Measurements from ENCODE around the gene GPC6. TPM values are rescaled to one million over a fixed set of nuclear protein-coding genes. Genes with fewer than 3 reads are reported as not detected.

GPC6 gene
- polyA plus RNA-seq, 1 of the 3 experiments (the other 2 are of a cell fraction) = 6.7 TPM

DNA sequence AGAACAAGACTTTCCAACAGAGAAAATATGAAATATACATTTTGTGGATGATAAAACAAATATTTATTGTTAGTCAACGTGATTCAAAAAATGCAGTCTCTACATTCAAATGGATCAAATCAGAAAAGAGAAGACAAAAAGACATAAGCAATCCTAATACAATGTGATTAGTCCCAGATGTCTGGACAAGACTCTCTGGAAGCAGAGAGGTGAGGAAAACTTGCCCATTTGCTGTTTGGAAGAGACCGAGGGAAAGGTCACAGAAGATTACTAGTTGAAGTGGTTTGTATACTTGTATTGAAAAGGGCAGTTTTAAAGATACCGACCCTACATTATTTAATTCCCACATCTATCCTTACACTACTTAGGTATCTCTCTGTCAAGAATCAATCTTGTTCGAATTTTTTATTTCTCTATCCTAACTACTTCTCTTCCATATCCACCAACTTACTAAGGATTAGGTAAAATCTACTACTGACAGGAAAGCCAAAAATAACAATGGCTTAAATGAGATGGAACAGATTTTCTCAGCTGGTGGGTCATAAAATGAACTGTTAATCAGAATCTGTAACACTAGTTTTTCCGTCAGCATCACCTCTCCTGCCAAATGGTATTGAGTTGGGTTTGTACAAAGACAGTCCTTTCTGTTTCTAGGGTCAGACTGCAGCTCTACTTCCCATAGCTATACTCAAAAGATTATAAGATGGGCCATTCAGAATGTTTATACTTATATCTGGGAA, 755.7 kb downstream of the GPC6 start (continued):
- TF ChIP-seq EP300 (IDR thresholded peaks at IDR 0.05; ENCODE audit: borderline replicate concordance in 1 of 2, low read depth in 1 of 2, low read length in 1 of 2) (no peak), POLR2AphosphoS5 (IDR thresholded peaks at IDR 0.05; ENCODE audit: low read depth, low read length) (no peak), NRF1 (IDR thresholded peaks at IDR 0.05; ENCODE audit: low read depth, low read length) (no peak), FOXM1 (IDR thresholded peaks at IDR 0.05; ENCODE audit: low read depth) (no peak), RXRA (IDR thresholded peaks at IDR 0.05; ENCODE audit: borderline replicate concordance, low read depth) (no peak), RFX5 (IDR thresholded peaks at IDR 0.05; ENCODE audit: low read length) (no peak), NFIC (IDR thresholded peaks at IDR 0.05; ENCODE audit: borderline replicate concordance) (no peak), RCOR1 (IDR thresholded peaks at IDR 0.05; ENCODE audit: low read length) (no peak), GABPA (IDR thresholded peaks at IDR 0.05; ENCODE audit: low read depth) (no peak), GATA2 (CRISPR knock-in tag; IDR thresholded peaks at IDR 0.05) (no peak), FOXJ3 (CRISPR knock-in tag; IDR thresholded peaks at IDR 0.05) (no peak), JUND (IDR thresholded peaks at IDR 0.05) (no peak), TAF1 (IDR thresholded peaks at IDR 0.05; ENCODE audit: borderline replicate concordance, low read depth, low read length) (no peak), IRF3 (IDR thresholded peaks at IDR 0.05; ENCODE audit: low read depth, low read length) (no peak)

DNA sequence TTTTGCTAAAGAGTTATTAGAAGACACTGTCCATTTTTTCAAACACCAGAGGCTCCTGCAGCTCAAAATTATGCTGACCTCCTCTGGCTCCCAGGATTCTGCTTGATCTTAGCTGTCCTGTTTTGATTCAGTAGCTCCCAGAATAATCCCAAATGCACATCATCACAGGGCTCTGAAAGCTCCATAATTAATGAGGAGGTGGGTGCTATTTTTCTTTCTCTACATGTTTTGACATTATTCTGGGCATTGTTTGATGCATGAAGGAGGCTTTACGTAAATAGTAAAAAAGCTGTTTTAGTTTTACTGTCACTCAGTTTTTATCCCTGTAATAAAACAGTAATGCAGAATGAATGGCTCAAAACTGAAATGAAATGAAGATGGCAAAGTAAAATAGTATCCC, 757.4 kb downstream of the GPC6 start:
- DNase-seq = no peak
- Histone ChIP-seq H2AFZ (ENCODE audit: low read depth) (no peak overlapping the region), H3K4me3 (ENCODE audit: low read depth in 2 of 2, low read length in 1 of 2) (no peak overlapping the region), H3K27me3 (ENCODE audit: insufficient read depth) (no peaks in the 10 kb centered on the region), H3K27ac (ENCODE audit: low read depth in 2 of 2, low read length in 1 of 2) (no peak overlapping the region), H4K20me1 (ENCODE audit: insufficient read depth) (no peaks in the 10 kb centered on the region), H3F3A (replicated peaks; ENCODE audit: insufficient read depth) (no peaks in the 10 kb centered on the region), H3K4me1 (ENCODE audit: control insufficient read depth in 1 of 2, insufficient read depth in 2 of 2, low read depth in 1 of 2, low read length in 1 of 2) (peaks cover 0 to 3% of the 10 kb centered on the region in 2 experiments; a peak in 2 of 4 replicates), H3K9me2 (no peaks in the 10 kb centered on the region), H3K4me2 (no peak overlapping the region), H3K9me3 (no peaks in the 10 kb centered on the region), H3K36me3 (replicated peaks in 1 of 2; ENCODE audit: control insufficient read depth in 1 of 2, insufficient read depth in 2 of 2, low read length in 1 of 2) (no peaks in the 10 kb centered on the region), H3K9ac (no peak overlapping the region), H3K79me2 (ENCODE audit: insufficient read depth) (no peaks in the 10 kb centered on the region)
- ChIA-PET POLR2A (no interaction called here), CTCF (interaction anchor here (0.6 kb wide), 1 partner anchor 10 kb away, joined by 3 read pairs; no protein-coding TSS in a partner anchor)
- WGBS (ENCODE audit: low lambda C conversion rate) = 94% methylated on average over 1 of the region's 1 CpG
- TF ChIP-seq GATA2 (CRISPR knock-in tag; IDR thresholded peaks at IDR 0.05) (no peak), RCOR1 (IDR thresholded peaks at IDR 0.05; ENCODE audit: low read length) (no peak), IRF3 (IDR thresholded peaks at IDR 0.05; ENCODE audit: low read depth, low read length) (no peak), FOSL2 (IDR thresholded peaks at IDR 0.05; ENCODE audit: borderline replicate concordance, low read depth) (no peak), YY1 (IDR thresholded peaks at IDR 0.05; ENCODE audit: low read depth) (no peak), RFX5 (IDR thresholded peaks at IDR 0.05; ENCODE audit: low read length) (no peak), RAD21 (IDR thresholded peaks at IDR 0.05; ENCODE audit: low read length) (no peak)
- TF ChIP-seq, protein P1, sequence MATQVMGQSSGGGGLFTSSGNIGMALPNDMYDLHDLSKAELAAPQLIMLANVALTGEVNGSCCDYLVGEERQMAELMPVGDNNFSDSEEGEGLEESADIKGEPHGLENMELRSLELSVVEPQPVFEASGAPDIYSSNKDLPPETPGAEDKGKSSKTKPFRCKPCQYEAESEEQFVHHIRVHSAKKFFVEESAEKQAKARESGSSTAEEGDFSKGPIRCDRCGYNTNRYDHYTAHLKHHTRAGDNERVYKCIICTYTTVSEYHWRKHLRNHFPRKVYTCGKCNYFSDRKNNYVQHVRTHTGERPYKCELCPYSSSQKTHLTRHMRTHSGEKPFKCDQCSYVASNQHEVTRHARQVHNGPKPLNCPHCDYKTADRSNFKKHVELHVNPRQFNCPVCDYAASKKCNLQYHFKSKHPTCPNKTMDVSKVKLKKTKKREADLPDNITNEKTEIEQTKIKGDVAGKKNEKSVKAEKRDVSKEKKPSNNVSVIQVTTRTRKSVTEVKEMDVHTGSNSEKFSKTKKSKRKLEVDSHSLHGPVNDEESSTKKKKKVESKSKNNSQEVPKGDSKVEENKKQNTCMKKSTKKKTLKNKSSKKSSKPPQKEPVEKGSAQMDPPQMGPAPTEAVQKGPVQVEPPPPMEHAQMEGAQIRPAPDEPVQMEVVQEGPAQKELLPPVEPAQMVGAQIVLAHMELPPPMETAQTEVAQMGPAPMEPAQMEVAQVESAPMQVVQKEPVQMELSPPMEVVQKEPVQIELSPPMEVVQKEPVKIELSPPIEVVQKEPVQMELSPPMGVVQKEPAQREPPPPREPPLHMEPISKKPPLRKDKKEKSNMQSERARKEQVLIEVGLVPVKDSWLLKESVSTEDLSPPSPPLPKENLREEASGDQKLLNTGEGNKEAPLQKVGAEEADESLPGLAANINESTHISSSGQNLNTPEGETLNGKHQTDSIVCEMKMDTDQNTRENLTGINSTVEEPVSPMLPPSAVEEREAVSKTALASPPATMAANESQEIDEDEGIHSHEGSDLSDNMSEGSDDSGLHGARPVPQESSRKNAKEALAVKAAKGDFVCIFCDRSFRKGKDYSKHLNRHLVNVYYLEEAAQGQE (IDR thresholded peaks at IDR 0.05; ENCODE audit: low read depth, low read length) = no peak
- TF ChIP-seq, protein P2, sequence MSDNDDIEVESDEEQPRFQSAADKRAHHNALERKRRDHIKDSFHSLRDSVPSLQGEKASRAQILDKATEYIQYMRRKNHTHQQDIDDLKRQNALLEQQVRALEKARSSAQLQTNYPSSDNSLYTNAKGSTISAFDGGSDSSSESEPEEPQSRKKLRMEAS (IDR thresholded peaks at IDR 0.05; ENCODE audit: low read depth) = no peak
- TF ChIP-seq, protein P3, sequence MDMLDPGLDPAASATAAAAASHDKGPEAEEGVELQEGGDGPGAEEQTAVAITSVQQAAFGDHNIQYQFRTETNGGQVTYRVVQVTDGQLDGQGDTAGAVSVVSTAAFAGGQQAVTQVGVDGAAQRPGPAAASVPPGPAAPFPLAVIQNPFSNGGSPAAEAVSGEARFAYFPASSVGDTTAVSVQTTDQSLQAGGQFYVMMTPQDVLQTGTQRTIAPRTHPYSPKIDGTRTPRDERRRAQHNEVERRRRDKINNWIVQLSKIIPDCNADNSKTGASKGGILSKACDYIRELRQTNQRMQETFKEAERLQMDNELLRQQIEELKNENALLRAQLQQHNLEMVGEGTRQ (IDR thresholded peaks at IDR 0.05; ENCODE audit: borderline replicate concordance, low read depth, low read length) = no peak
- TF ChIP-seq, protein P4, sequence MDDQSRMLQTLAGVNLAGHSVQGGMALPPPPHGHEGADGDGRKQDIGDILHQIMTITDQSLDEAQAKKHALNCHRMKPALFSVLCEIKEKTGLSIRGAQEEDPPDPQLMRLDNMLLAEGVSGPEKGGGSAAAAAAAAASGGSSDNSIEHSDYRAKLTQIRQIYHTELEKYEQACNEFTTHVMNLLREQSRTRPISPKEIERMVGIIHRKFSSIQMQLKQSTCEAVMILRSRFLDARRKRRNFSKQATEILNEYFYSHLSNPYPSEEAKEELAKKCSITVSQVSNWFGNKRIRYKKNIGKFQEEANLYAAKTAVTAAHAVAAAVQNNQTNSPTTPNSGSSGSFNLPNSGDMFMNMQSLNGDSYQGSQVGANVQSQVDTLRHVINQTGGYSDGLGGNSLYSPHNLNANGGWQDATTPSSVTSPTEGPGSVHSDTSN (IDR thresholded peaks at IDR 0.05) = no peak
